Vagina (tissue), 2 donors: ENCODE results near the gene GNG13. TPM values are rescaled to one million over a fixed set of nuclear protein-coding genes. Genes with fewer than 3 reads are reported as not detected.

Experiments
- DNase-seq, 2 donors: peaks; one replicate each; pipeline ENCODE4 v3.0.0-alpha.2; 2017; ENCODE audit errors: extremely low spot score in 2 of 2
- H3K27ac ChIP-seq: fragments of 200-600 bp; sonication (generic); one replicate; pipeline ENCODE4 v1.5.1; 2019
- H3K27me3 ChIP-seq: fragments of 200-600 bp; sonication (generic); one replicate; pipeline ENCODE4 v1.5.1; 2019
- H3K36me3 ChIP-seq, 2 donors: fragments of 200-600 bp; sonication (generic); one replicate each; pipeline ENCODE4 v1.5.1; 2017 to 2019
- H3K4me1 ChIP-seq: fragments of 200-600 bp; sonication (generic); one replicate; pipeline ENCODE4 v1.5.1; 2019
- H3K4me3 ChIP-seq, 2 donors: fragments of 200-600 bp; sonication (generic); 1 replicate in 1 of 2; 2 replicates in 1 of 2; pipeline ENCODE4 v1.5.1; 2016 to 2019
- H3K9me3 ChIP-seq: fragments of 200-600 bp; sonication (generic); one replicate; pipeline ENCODE4 v1.5.1; 2019
- CTCF ChIP-seq, 3 experiments: fragments of 450-650 bp in 2 of 3; fragments of 200-600 bp in 1 of 3; sonication (generic) in 1 of 3; IDR thresholded peaks; one replicate each; pipeline ENCODE4 v1.5.1; 2017 to 2019; ENCODE audit warnings: antibody characterized with exemption in 3 of 3, mild to moderate bottlenecking in 2 of 3, moderate library complexity in 2 of 3
- POLR2A ChIP-seq, 2 donors: fragments of 450-650 bp; IDR thresholded peaks; one replicate each; pipeline ENCODE4 v1.6.1; 2017; ENCODE audit warnings: antibody characterized with exemption in 2 of 2, mild to moderate bottlenecking in 2 of 2, moderate library complexity in 2 of 2
- POLR2AphosphoS5 ChIP-seq, 2 donors: sonication (generic); formaldehyde crosslinking; IDR thresholded peaks; one replicate each; pipeline ENCODE4 v1.9.0; 2017; ENCODE audit warnings: antibody characterized with exemption in 2 of 2, mild to moderate bottlenecking in 2 of 2, low read depth in 1 of 2; ENCODE audit not compliant: insufficient read depth in 1 of 2
- intact Hi-C: fragments of 100-400 bp; cut with DNase I; formaldehyde crosslinking; loops from one replicate; pipeline ENCODE4 v1.15.1; 2023
- total RNA-seq: library from RNA; depleted of rRNA; stranded (reverse); fragments of >200 nt; gene quantifications from one replicate; pipeline ENCODE4 v1.2.3, GENCODE V29; 2016

GNG13 gene
- total RNA-seq, 1 donor from 2014 or later: not detected

GRCh38 chr16:836221-836620, 35.7 kb upstream of the GNG13 start:
- H3K27me3 ChIP-seq: no peaks in the 10 kb centered on the region
- intact Hi-C loops: no loop called here
- H3K36me3 ChIP-seq: no peaks in the 10 kb centered on the region
- DNase-seq: no peak
- TF ChIP-seq POLR2AphosphoS5 (IDR thresholded peaks at IDR 0.05; ENCODE audit: insufficient read depth in 1 of 2, low read depth in 1 of 2) (no peak), POLR2A (IDR thresholded peaks at IDR 0.05) (no peak), CTCF (IDR thresholded peaks at IDR 0.05) (no peak)
- no peaks in the 10 kb centered on the region for H3K4me1 ChIP-seq
- H3K27ac ChIP-seq: no peak overlapping the region
- H3K9me3 ChIP-seq: peaks cover 13% of the 10 kb centered on the region
- no peak overlapping the region for H3K4me3 ChIP-seq

- intact Hi-C loops: no loop called here
- H3K27me3 ChIP-seq: no peaks in the 10 kb centered on the region
These were observed 34.8 kb upstream of the GNG13 start for GRCh38 chr16:835373-835772.

GRCh38 chr16:833411-833810, 32.9 kb upstream of the GNG13 start:
- H3K36me3 ChIP-seq: no peaks in the 10 kb centered on the region
- H3K4me3 ChIP-seq: no peak overlapping the region
- TF ChIP-seq CTCF (IDR thresholded peaks at IDR 0.05): no peak
- no peak for TF ChIP-seq POLR2AphosphoS5 (IDR thresholded peaks at IDR 0.05; ENCODE audit: insufficient read depth in 1 of 2, low read depth in 1 of 2)
- TF ChIP-seq POLR2A (IDR thresholded peaks at IDR 0.05): no peak
- DNase-seq: no peak
- intact Hi-C loops: no loop called here
- no peak overlapping the region for H3K27ac ChIP-seq
- peaks cover 13% of the 10 kb centered on the region for H3K9me3 ChIP-seq
- H3K27me3 ChIP-seq: no peaks in the 10 kb centered on the region
- no peaks in the 10 kb centered on the region for H3K4me1 ChIP-seq

More at GRCh38 chr16:835373-835772, 34.8 kb upstream of the GNG13 start:
- no peaks in the 10 kb centered on the region for H3K36me3 ChIP-seq
- no peak overlapping the region for H3K27ac ChIP-seq
- peaks cover 13% of the 10 kb centered on the region for H3K9me3 ChIP-seq
- H3K4me1 ChIP-seq: no peaks in the 10 kb centered on the region
- DNase-seq: no peak
- TF ChIP-seq POLR2AphosphoS5 (IDR thresholded peaks at IDR 0.05; ENCODE audit: insufficient read depth in 1 of 2, low read depth in 1 of 2): no peak
- TF ChIP-seq CTCF (IDR thresholded peaks at IDR 0.05): no peak
- no peak for TF ChIP-seq POLR2A (IDR thresholded peaks at IDR 0.05)
- no peak overlapping the region for H3K4me3 ChIP-seq

GRCh38 chr16:832652-833336, 32.3 kb upstream of the GNG13 start:
- no peaks in the 10 kb centered on the region for H3K27me3 ChIP-seq
- H3K27ac ChIP-seq: no peak overlapping the region
- H3K9me3 ChIP-seq: peaks cover 13% of the 10 kb centered on the region
- no peak for DNase-seq
- no peaks in the 10 kb centered on the region for H3K4me1 ChIP-seq
- no peak overlapping the region for H3K4me3 ChIP-seq
- H3K36me3 ChIP-seq: no peaks in the 10 kb centered on the region
- intact Hi-C loops: no loop called here
- TF ChIP-seq POLR2AphosphoS5 (IDR thresholded peaks at IDR 0.05; ENCODE audit: insufficient read depth in 1 of 2, low read depth in 1 of 2) (no peak), CTCF (IDR thresholded peaks at IDR 0.05) (no peak), POLR2A (IDR thresholded peaks at IDR 0.05) (no peak)

- Histone ChIP-seq H3K9me3 (peaks cover 10% of the 10 kb centered on the region), H3K4me1 (no peaks in the 10 kb centered on the region), H3K27ac (no peak overlapping the region), H3K36me3 (no peaks in the 10 kb centered on the region), H3K27me3 (no peaks in the 10 kb centered on the region), H3K4me3 (no peak overlapping the region)
- intact Hi-C loops: no loop called here
- no peak for DNase-seq
- TF ChIP-seq POLR2A (IDR thresholded peaks at IDR 0.05) (no peak), CTCF (IDR thresholded peaks at IDR 0.05) (no peak), POLR2AphosphoS5 (IDR thresholded peaks at IDR 0.05; ENCODE audit: insufficient read depth in 1 of 2, low read depth in 1 of 2) (no peak)
These were observed 31.3 kb upstream of the GNG13 start for GRCh38 chr16:831571-832413.
